Globus pallidus (tissue), 1 donor: Measurements from ENCODE around the gene NUDT2.
"Not testable (repeated sequence)": the region's sequence is repeated elsewhere in the genome, so short reads cannot be mapped to it uniquely, and the experiment has no call there.

Source experiments
- DNase-seq: peaks from one replicate; pipeline ENCODE4 v3.0.0-alpha.2; 2015; ENCODE audit warnings: low spot score

The NUDT2 gene

GRCh38 chr9:34328987-34329832 lies at the start of gene NUDT2, which contains the start of gene KIF24:
Gene NUDT2 (plus strand): TSS chr9:34329569. CDS start chr9:34339040, 9,471 bp downstream.
Gene KIF24 (minus strand): TSS chr9:34329268. CDS start chr9:34311346, 17,922 bp downstream.
- peak; percentile 99 for DNase-seq

DNA sequence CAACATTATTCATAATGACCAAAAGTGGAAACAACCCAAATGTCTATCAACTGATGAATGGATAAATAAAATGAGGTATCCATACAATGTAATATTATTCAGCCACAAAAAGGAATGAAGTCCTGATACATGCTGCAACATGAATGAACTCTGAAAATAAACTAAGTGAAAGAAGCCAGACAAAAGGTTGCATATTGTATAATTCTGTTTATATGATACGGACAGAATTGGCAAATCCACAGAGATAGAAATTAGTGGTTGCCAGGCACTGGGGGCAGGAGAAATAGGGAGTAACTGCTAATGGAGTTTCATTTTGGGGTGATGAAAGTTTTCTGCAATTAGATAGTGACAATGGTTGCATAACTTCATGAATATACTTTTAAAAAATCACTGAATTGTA lies 47.3 kb upstream of the NUDT2 start:
- DNase-seq = no peak

GRCh38 chr9:34289159-34289558 lies 40.2 kb upstream of the NUDT2 start:
- no peak for DNase-seq

GRCh38 chr9:34291023-34291422 lies 38.3 kb upstream of the NUDT2 start:
- peak; percentile 11 for DNase-seq

- DNase-seq = no peak
Measured at GRCh38 chr9:34291423-34291822, 37.9 kb upstream of the NUDT2 start.

DNA sequence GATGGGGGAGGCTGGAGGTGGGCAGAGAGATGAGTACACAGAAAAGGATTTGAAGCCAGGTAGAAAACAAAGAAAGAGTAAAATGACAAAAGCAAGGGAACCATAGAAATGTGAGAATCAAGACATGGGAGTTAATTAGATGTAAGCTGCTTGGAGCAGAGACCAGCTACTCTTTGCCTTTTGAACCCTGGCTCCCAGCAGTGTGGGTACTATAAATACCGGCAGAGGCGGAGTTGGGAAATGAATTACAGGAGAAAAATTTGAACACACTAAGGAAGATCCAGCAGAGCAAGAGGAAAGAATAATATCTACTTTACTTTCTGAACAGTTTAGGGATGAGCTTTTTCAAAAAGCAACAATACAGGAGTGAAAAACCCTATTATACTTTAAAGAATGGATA lies 36.8 kb upstream of the NUDT2 start:
- DNase-seq = no peak

DNA sequence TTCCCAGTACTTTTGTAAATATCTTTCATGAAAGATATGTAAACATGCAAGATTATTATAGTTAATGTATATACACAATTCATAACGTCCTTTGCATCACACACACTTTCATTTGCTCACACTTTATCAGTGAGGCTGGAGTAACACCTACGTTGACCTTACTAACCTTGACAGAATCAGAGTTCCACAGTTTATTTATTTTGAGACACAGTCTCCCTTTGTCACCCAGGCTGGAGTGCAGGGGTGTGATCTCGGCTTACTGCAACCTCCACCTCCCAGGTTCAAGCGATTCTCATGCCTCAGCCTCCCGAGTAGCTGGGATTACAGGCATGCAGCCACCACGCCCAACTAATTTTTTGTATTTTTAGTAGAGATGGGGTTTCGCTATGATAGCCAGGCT lies 28.3 kb upstream of the NUDT2 start:
- not testable (repeated sequence) for DNase-seq

GRCh38 chr9:34308316-34308715 lies 21.1 kb upstream of the NUDT2 start:
- DNase-seq = not testable (repeated sequence)

GRCh38 chr9:34310215-34310614 lies 19.2 kb upstream of the NUDT2 start:
- no peak for DNase-seq

DNA sequence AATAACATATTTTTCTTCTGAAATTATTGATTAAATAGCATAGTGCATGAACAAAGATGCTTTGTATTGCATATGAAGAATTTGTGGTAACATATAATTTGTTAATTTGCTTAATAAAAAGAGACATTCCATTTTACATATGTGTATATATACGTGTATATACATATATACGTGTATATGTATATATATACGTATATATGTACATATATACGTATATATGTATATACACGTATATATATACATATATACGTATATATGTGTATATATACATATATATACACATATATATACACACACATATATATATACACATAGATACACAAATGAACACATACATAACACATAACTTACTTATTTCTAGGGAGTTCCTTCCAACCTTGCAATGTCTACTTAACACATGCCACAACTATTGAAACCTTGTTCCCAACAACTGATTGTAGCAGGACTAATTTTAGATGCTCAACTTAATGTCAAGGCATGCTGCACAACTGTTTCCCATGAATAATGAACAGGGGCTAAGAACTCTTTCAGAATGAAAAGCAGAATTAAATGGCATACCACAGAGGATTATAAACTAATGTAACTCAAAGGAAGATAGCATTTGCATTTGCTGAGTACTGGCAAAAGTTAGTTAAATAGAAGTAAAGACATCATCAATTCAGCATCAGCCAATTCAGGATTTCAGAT lies 17.7 kb upstream of the NUDT2 start:
- DNase-seq = no peak

DNA sequence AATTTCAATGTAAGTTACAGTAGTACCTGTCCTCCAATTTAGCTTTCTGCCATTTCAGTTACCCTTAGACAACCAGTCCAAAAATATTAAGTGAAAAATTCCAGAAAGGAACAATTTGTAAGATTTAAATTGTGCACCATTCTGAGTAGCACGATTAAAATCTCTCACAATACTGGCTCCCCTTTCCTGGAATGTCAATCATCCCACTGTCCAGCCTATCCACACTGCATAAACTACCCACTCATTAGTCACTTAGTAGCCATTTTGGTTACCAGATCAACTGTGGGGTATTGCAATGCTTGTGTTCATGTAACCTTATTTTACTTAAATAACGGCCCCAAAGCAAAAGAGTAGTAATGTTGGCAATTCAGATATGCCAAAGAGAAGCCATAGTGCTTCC lies 11.9 kb upstream of the NUDT2 start:
- no peak for DNase-seq

DNA sequence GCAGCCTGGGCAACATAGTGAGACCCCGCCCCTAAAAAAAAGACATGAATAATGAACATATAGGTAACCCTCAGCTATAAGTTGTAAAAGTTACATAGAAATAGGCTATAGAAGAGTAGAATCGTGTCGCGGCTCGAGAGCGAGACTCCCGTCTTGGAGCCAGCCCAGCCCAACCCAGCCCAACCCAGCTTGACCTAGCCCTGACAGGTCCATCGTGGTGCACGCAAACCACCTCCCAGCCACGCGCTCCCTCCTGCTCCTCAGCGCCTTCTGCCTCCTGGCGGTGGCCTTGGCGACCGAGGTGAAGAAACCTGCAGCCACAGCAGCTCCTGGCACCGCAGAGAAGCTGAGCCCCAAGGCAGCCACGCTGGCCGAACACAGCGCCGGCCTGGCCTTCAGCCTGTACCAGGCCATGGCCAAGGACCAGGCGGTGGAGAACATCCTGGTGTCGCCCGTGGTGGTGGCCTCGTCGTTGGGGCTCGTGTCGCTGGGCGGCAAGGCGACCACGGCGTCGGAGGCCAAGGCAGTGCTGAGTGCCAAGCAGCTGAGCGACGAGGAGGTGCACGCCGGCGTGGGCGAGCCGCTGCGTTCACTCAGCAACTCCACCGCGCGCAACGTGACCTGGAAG lies 11.1 kb upstream of the NUDT2 start:
- DNase-seq = no peak

DNA sequence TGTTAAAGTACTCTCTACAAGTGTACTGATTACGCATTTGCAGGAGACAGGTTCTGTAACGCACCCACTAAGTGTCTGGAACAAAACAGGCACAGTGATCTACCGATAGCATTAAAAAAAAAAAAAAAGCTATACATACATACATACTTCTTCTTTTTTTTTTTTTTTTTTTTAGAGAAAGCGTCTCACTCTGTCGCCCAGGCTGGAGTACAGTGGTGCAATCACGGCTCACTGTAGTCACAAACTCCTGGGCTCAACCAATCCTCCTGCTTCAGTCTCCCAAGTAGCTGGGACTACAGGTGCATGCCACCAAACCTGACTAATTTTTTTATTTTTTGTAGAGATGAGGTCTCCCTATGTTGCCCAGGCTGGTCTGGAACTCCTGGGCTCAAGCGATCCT lies 7.9 kb upstream of the NUDT2 start:
- DNase-seq = no peak

- no peak for DNase-seq
Measured at GRCh38 chr9:34322899-34323591, 6.3 kb upstream of the NUDT2 start.

DNA sequence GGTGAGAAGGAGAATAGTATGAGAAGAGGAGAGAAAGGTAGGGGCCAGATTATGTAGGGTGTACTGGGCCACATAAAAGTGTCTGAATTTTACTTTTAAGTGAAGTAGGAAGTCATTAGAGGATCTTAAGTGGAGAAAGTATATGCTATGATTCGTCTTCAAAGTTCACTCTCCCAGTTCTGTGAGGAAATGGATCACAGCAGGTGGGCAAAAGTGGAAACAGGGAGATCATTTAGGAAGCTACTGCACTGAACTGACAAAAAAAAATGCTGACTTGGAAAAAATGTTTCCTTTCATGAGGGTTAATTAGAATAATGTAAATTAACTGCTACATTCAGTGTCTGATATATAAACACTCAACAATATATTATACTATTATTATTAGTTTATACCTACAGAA lies 2.7 kb upstream of the NUDT2 start:
- DNase-seq = no peak

- no peak for DNase-seq
Measured at GRCh38 chr9:34328500-34328986, 826 bp upstream of the NUDT2 start.

DNA sequence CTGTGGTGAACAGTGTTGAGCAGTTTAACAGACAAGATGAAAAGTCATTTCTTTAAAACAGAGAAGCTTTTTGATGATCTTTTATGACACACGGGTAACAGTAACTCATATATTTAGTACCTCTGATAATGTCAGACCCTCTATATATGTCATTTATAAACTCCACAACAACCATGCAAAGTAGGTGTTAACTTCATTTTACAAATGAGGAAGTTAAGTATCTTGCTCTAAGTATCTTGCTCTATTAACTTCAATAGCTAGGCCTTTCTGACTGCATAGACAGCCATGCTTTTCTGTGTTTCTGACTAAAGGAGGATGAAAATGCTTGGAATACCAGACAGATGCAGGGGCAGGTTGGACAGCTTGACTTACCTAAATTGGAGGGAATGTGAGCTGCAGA lies 1.8 kb downstream of the NUDT2 start:
- DNase-seq = no peak

GRCh38 chr9:34332076-34332964 lies 3.0 kb downstream of the NUDT2 start:
- peak; percentile 89 for DNase-seq

GRCh38 chr9:34333836-34334235 lies 4.5 kb downstream of the NUDT2 start:
- peak; percentile 57 for DNase-seq

- DNase-seq = peak; percentile 98
Measured at GRCh38 chr9:34334337-34334824, 5.0 kb downstream of the NUDT2 start.

- DNase-seq = peak; percentile 54
Measured at GRCh38 chr9:34334916-34335315, 5.5 kb downstream of the NUDT2 start.
